Thyroid gland (tissue), 4 donors: ENCODE results near the gene UBE2D2. TPM values are rescaled to one million over a fixed set of nuclear protein-coding genes. Genes with fewer than 3 reads are reported as not detected.

Experiments used
- DNase-seq, 2 donors: peaks; one replicate each; pipeline ENCODE4 v3.0.0-alpha.2; 2019
- H3K27ac ChIP-seq, 3 donors: fragments of 200-600 bp; sonication (generic); 1 replicate in 2 of 3; 2 replicates in 1 of 3; pipeline ENCODE4 v1.5.1; 2016 to 2019; ENCODE audit warnings: mild to moderate bottlenecking in 1 of 3, moderate library complexity in 1 of 3
- H3K27me3 ChIP-seq: fragments of 200-600 bp; sonication (generic); one replicate; pipeline ENCODE4 v1.5.1; 2019
- H3K36me3 ChIP-seq, 2 donors: fragments of 200-600 bp; sonication (generic); one replicate each; pipeline ENCODE4 v1.5.1; 2016 to 2019
- H3K4me1 ChIP-seq, 2 donors: fragments of 200-600 bp; sonication (generic); one replicate each; pipeline ENCODE4 v1.5.1; 2017 to 2019
- H3K4me3 ChIP-seq, 3 donors: fragments of 200-600 bp; sonication (generic); replicated peaks in 1 of 3; 1 replicate in 2 of 3; 2 replicates in 1 of 3; pipeline ENCODE4 v1.5.1; 2016; ENCODE audit warnings: mild to moderate bottlenecking in 1 of 3
- H3K9me3 ChIP-seq: fragments of 200-600 bp; sonication (generic); one replicate; pipeline ENCODE4 v1.5.1; 2017
- CTCF ChIP-seq, 6 experiments: fragments of 200-600 bp in 3 of 6; fragments of 450-650 bp in 3 of 6; sonication (generic) in 3 of 6; IDR thresholded peaks; one replicate each; pipeline ENCODE4 v1.5.1; 2016 to 2019; ENCODE audit warnings: antibody characterized with exemption in 6 of 6, mild to moderate bottlenecking in 2 of 6, inconsistent platforms in 1 of 6, moderate library complexity in 1 of 6
- POLR2A ChIP-seq, 2 donors: fragments of 450-650 bp; IDR thresholded peaks; one replicate each; pipeline ENCODE4 v1.6.1; 2017; ENCODE audit warnings: antibody characterized with exemption in 2 of 2, mild to moderate bottlenecking in 2 of 2, moderate library complexity in 1 of 2
- WGBS, 2 donors: methylation state at CpG; one replicate each; pipeline ENCODE4 v1.1.5; 2017; 5-methylcytosine and 5-hydroxymethylcytosine counted together
- intact Hi-C: fragments of 100-400 bp; cut with DNase I; formaldehyde crosslinking; loops from one replicate; pipeline ENCODE4 v1.15.1; 2023
- total RNA-seq, 4 donors: library from RNA; depleted of rRNA; stranded (reverse); fragments of >200 nt; gene quantifications; one replicate each; pipeline ENCODE4 v1.2.3, GENCODE V29; 2016

The UBE2D2 gene
- total RNA-seq, 4 donors from 2014 or later: 72.4 to 125 (median 99.5) TPM

- intact Hi-C loops: loop anchor here (2.0 to 5.0 kb wide), 2 partner anchors 15 to 51 kb away; no protein-coding TSS in a partner anchor
- WGBS, 2 donors: 52 to 61% methylated on average over 2 of the region's 2 CpGs
- H3K36me3 ChIP-seq: no peaks in the 10 kb centered on the region
- TF ChIP-seq CTCF (IDR thresholded peaks at IDR 0.05) (no peak), POLR2A (IDR thresholded peaks at IDR 0.05) (no peak)
- H3K27me3 ChIP-seq: no peaks in the 10 kb centered on the region
- H3K9me3 ChIP-seq: no peaks in the 10 kb centered on the region
- no peak overlapping the region for H3K4me3 ChIP-seq
- DNase-seq: peak; percentile 55 to 56
- H3K27ac ChIP-seq: peak overlapping the region; percentile 21 to 91 (median 90)
- peaks cover 46 to 62% of the 10 kb centered on the region in 2 donors for H3K4me1 ChIP-seq
Measured at GRCh38 chr5:139636207-139636792, 75.2 kb downstream of the UBE2D2 start.

- peak overlapping the region in 1 of 3 donors; percentile 30 for H3K4me3 ChIP-seq
- DNase-seq: no peak
- H3K9me3 ChIP-seq: no peaks in the 10 kb centered on the region
- peaks cover 46 to 66% of the 10 kb centered on the region in 2 donors for H3K4me1 ChIP-seq
- intact Hi-C loops: loop anchor here (2.0 to 5.0 kb wide), 2 partner anchors 14 to 50 kb away; no protein-coding TSS in a partner anchor
- H3K36me3 ChIP-seq: no peaks in the 10 kb centered on the region
- TF ChIP-seq CTCF (IDR thresholded peaks at IDR 0.05): no peak
- no peak for TF ChIP-seq POLR2A (IDR thresholded peaks at IDR 0.05)
- peak overlapping the region; percentile 82 to 91 (median 90) for H3K27ac ChIP-seq
- no peaks in the 10 kb centered on the region for H3K27me3 ChIP-seq
- WGBS, 2 donors: 27 to 42% methylated on average over 2 to 3 of the region's 6 CpGs
Measured at GRCh38 chr5:139636975-139637408, 75.9 kb downstream of the UBE2D2 start.

GRCh38 chr5:139637438-139638089 is 76.4 kb downstream of the UBE2D2 start:
- TF ChIP-seq CTCF (IDR thresholded peaks at IDR 0.05) (peak in 2 of 6 experiments; percentile 19 to 29), POLR2A (IDR thresholded peaks at IDR 0.05) (peak in 1 of 2 donors; percentile 10)
- Histone ChIP-seq H3K27ac (peak overlapping the region; percentile 82 to 91 (median 90)), H3K36me3 (no peaks in the 10 kb centered on the region), H3K9me3 (no peaks in the 10 kb centered on the region), H3K4me1 (peaks cover 49 to 72% of the 10 kb centered on the region in 2 donors), H3K27me3 (no peaks in the 10 kb centered on the region), H3K4me3 (peak overlapping the region; percentile 4 to 30 (median 4))
- 0% methylated on average over 1 of the region's 62 CpGs; no CpG with 5 or more reads in 1 of the 2 donors for WGBS, 2 donors
- intact Hi-C loops: loop anchor here (2.0 to 5.0 kb wide), 2 partner anchors 13 to 50 kb away; no protein-coding TSS in a partner anchor
- DNase-seq: peak; percentile 83 to 87

- intact Hi-C loops: loop anchor here (5.0 kb wide), 1 partner anchor 49 kb away; no protein-coding TSS in a partner anchor
- no peaks in the 10 kb centered on the region for H3K27me3 ChIP-seq
- WGBS, 2 donors: 8 to 15% methylated on average over 6 to 12 of the region's 23 CpGs
- H3K27ac ChIP-seq: peak overlapping the region; percentile 82 to 91 (median 90)
- TF ChIP-seq POLR2A (IDR thresholded peaks at IDR 0.05) (no peak), CTCF (IDR thresholded peaks at IDR 0.05) (no peak)
- no peaks in the 10 kb centered on the region for H3K9me3 ChIP-seq
- DNase-seq: peak; percentile 85 to 87
- H3K36me3 ChIP-seq: no peaks in the 10 kb centered on the region
- peak overlapping the region in 1 of 3 donors; percentile 30 for H3K4me3 ChIP-seq
- peaks cover 55 to 78% of the 10 kb centered on the region in 2 donors for H3K4me1 ChIP-seq
Measured at GRCh38 chr5:139638090-139638735, 77.1 kb downstream of the UBE2D2 start.
